ENCODE measurements around the gene PDCD7. TPM values are rescaled to one million over a fixed set of nuclear protein-coding genes. Genes with fewer than 3 reads are reported as not detected.
A peak's percentile ranks its signal among the peaks of the same experiment; 100 is the strongest.

The PDCD7 gene
- total RNA-seq, 4 donors from 2014 or later = 6.5 to 23.1 (median 17.8) TPM

DNA sequence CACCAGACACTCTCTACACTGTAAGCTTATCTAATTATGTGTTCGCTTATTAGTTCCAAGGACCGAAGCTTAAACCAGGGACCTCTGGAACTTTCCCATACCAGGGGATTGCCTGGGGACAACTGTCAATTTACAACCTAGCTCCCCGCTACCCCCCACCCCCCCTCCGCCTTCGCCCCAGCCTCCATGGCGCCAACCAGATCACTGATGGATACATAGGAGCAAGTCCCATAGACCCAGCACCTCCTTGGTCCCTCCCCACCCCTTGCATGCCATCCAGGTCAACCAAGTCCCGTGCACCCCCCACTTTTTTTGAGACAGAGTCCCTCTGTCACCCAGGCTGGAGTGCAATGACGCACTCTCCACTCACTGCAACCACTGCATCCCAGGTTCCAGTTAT is 930 bp upstream of the PDCD7 start:
- peaks cover 0 to 19% (median 7%) of the 10 kb centered on the region in 4 donors for H3K4me1 ChIP-seq
- TF ChIP-seq POLR2A (IDR thresholded peaks at IDR 0.05) = no peak
- no peak for TF ChIP-seq CTCF (IDR thresholded peaks at IDR 0.05)
- H3K27ac ChIP-seq = no peak overlapping the region
- H3K27me3 ChIP-seq = no peaks in the 10 kb centered on the region
- no peak overlapping the region for H3K4me3 ChIP-seq
- no peaks in the 10 kb centered on the region for H3K9me3 ChIP-seq
- H3K36me3 ChIP-seq = no peaks in the 10 kb centered on the region
- DNase-seq = no peak

DNA sequence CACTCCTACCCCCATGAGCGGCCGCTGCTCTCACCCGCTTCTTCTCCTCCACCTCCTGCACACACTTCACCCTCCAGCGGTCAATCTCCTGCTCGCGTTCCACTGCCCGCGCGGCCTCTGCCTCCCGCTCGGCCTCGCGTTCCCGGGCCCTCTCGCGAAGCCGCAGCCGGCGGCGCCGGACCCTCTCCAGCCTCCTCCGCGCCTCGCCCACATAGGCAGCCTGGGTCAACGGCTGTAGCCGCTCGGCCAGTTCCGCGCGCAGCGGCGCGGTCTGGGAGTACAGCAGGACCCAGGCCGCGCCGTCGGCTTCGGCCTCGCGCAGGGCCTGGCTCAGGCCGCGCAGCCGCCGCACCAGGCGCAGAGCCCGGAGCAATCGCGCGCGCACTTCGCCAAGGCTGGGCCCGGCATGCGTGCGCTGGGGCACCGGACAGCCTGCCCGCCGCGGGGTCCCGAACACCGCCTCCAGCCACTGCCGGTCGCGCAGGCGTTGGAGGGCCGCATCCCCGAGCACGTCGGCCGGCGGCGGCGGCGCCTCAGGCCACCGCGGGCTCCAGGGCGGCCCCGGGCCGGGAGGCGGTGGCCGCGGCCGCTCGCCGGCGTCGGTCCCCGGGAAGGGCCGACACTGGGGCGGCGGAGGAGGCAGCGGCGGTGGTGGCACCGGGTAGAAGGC is 595 bp downstream of the PDCD7 start:
- peak in 2 of 3 donors; percentile 48 to 76 for DNase-seq
- TF ChIP-seq POLR2A (IDR thresholded peaks at IDR 0.05) (no peak), CTCF (IDR thresholded peaks at IDR 0.05) (peak in 2 of 6 experiments; percentile 13 to 22)

GRCh38 chr15:65130941-65131340 is 2.7 kb downstream of the PDCD7 start:
- TF ChIP-seq POLR2A (IDR thresholded peaks at IDR 0.05) (no peak), CTCF (IDR thresholded peaks at IDR 0.05) (no peak)
- no peak for DNase-seq
- Histone ChIP-seq H3K27ac (no peak overlapping the region), H3K9me3 (no peaks in the 10 kb centered on the region), H3K4me1 (peaks cover 0 to 19% (median 7%) of the 10 kb centered on the region in 4 donors), H3K27me3 (no peaks in the 10 kb centered on the region), H3K36me3 (peaks cover 0 to 31% (median 0%) of the 10 kb centered on the region in 3 donors), H3K4me3 (no peak overlapping the region)

More for the DNA sequence above, 595 bp downstream of the PDCD7 start:
- H3K27ac ChIP-seq = peak overlapping the region; percentile 84 to 88 (median 87)
- no peaks in the 10 kb centered on the region for H3K9me3 ChIP-seq
- peaks cover 0 to 14% (median 0%) of the 10 kb centered on the region in 3 donors for H3K36me3 ChIP-seq
- H3K4me3 ChIP-seq = peak overlapping the region; percentile 58 to 97 (median 80)
- no peaks in the 10 kb centered on the region for H3K27me3 ChIP-seq
- peaks cover 0 to 19% (median 7%) of the 10 kb centered on the region in 4 donors for H3K4me1 ChIP-seq

- no peak for DNase-seq
- H3K36me3 ChIP-seq = peaks cover 0 to 88% (median 0%) of the 10 kb centered on the region in 3 donors
- no peak overlapping the region for H3K4me3 ChIP-seq
- no peaks in the 10 kb centered on the region for H3K4me1 ChIP-seq
- TF ChIP-seq CTCF (IDR thresholded peaks at IDR 0.05) (no peak), POLR2A (IDR thresholded peaks at IDR 0.05) (no peak)
- H3K27me3 ChIP-seq = no peaks in the 10 kb centered on the region
- no peak overlapping the region for H3K27ac ChIP-seq
- H3K9me3 ChIP-seq = no peaks in the 10 kb centered on the region
Measured at GRCh38 chr15:65115542-65115941, 18.1 kb downstream of the PDCD7 start.

GRCh38 chr15:65115086-65115485 is 18.5 kb downstream of the PDCD7 start, which contains the start of gene UBAP1L:
UBAP1L (minus strand) TSS chr15:65115200; CDS start chr15:65106215, 8,985 bp downstream.
- TF ChIP-seq POLR2A (IDR thresholded peaks at IDR 0.05) (no peak), CTCF (IDR thresholded peaks at IDR 0.05) (no peak)
- Histone ChIP-seq H3K4me1 (no peaks in the 10 kb centered on the region), H3K4me3 (no peak within 1 kb of the TSS), H3K9me3 (no peaks in the 10 kb centered on the region), H3K36me3 (peaks cover 0 to 83% (median 0%) of the 10 kb centered on the region in 3 donors), H3K27ac (no peak within 1 kb of the TSS), H3K27me3 (no peaks in the 10 kb centered on the region)
- DNase-seq = no peak

Data from Peyer's patch (tissue), 4 donors.